ENCODE measurements around the gene UNC80. TPM values are rescaled to one million over a fixed set of nuclear protein-coding genes. Genes with fewer than 3 reads are reported as not detected.

Gene UNC80
- total and polyA plus RNA-seq, 2 of the 13 experiments (the other 11 are each of a cell fraction or from before 2014, with no cell fraction given) = not detected

DNA sequence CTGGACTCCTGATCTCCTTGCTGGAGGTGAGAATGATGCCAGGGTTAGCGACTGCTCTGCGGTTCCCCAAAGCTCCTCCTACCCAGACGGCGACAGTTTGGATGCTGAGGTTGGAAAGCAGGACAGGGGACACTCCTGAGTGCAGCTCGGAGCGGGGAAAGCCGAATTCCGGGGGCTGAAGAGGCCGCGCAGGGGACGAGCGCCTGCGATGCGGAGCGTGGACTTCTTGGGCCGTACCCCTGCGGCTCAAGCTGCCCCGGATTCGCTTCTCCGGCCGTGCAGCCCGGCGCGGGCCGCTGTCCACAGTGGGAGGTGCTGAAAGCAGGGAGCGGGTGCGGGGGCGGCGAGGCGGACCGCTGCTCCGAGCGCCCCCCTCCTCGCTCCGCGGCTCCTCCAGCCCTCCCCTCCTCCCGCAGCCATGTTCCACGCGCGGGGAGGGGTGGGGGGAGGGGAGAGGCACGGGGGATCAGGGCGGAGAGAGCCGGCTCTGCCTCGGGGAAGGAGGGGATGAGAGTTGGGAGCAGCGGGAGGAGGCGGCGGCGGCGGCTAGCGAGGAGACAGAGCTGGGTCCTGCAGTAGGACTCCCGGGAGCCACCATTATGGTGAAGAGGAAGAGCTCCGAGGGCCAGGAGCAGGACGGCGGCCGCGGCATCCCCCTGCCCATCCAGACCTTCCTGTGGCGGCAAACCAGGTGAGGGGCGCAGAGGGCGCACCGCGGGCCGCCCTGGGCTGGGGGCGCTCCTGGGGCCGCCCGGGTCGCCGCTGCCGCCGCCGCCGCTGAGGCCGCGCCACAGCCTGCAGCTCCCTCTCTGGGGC is at the start of gene UNC80 (continued):
- TF ChIP-seq, protein P1, sequence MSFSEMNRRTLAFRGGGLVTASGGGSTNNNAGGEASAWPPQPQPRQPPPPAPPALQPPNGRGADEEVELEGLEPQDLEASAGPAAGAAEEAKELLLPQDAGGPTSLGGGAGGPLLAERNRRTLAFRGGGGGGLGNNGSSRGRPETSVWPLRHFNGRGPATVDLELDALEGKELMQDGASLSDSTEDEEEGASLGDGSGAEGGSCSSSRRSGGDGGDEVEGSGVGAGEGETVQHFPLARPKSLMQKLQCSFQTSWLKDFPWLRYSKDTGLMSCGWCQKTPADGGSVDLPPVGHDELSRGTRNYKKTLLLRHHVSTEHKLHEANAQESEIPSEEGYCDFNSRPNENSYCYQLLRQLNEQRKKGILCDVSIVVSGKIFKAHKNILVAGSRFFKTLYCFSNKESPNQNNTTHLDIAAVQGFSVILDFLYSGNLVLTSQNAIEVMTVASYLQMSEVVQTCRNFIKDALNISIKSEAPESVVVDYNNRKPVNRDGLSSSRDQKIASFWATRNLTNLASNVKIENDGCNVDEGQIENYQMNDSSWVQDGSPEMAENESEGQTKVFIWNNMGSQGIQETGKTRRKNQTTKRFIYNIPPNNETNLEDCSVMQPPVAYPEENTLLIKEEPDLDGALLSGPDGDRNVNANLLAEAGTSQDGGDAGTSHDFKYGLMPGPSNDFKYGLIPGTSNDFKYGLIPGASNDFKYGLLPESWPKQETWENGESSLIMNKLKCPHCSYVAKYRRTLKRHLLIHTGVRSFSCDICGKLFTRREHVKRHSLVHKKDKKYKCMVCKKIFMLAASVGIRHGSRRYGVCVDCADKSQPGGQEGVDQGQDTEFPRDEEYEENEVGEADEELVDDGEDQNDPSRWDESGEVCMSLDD (CRISPR knock-in tag; IDR thresholded peaks at IDR 0.05; ENCODE audit: borderline replicate concordance) = peak; percentile 85
- TF ChIP-seq ZNF768 (CRISPR knock-in tag; IDR thresholded peaks at IDR 0.05) (peak; percentile 90), NFE2 (CRISPR knock-in tag; IDR thresholded peaks at IDR 0.05) (0 out of 2 replicates have a peak, but pooled peaks have one; percentile 44), ZBTB20 (CRISPR knock-in tag; IDR thresholded peaks at IDR 0.05; ENCODE audit: borderline replicate concordance, low read depth) (peak; percentile 90; the same call in 1 of the 2 replicates), SRSF9 (IDR thresholded peaks at IDR 0.05; ENCODE audit: borderline replicate concordance, insufficient read depth, low read depth, low read length, poor library complexity, severe bottlenecking) (no peak), RCOR2 (CRISPR knock-in tag; IDR thresholded peaks at IDR 0.05) (no peak), ZFY (CRISPR knock-in tag; IDR thresholded peaks at IDR 0.05) (peak; percentile 56), ZNF792 (CRISPR knock-in tag; IDR thresholded peaks at IDR 0.05) (peak; percentile 98), GTF3A (CRISPR knock-in tag; conservative IDR thresholded peaks at IDR 0.05) (peak; percentile 88; the same call in 1 of the 2 replicates), ZNF556 (CRISPR knock-in tag; IDR thresholded peaks at IDR 0.05; ENCODE audit: borderline replicate concordance) (peak; percentile 91), SRSF1 (optimal IDR thresholded peaks at IDR 0.05; ENCODE audit: low read depth, low read length) (peak; percentile 59), SNAI1 (CRISPR knock-in tag; IDR thresholded peaks at IDR 0.05; ENCODE audit: borderline replicate concordance) (peak; percentile 96)
- TF ChIP-seq, protein P2, sequence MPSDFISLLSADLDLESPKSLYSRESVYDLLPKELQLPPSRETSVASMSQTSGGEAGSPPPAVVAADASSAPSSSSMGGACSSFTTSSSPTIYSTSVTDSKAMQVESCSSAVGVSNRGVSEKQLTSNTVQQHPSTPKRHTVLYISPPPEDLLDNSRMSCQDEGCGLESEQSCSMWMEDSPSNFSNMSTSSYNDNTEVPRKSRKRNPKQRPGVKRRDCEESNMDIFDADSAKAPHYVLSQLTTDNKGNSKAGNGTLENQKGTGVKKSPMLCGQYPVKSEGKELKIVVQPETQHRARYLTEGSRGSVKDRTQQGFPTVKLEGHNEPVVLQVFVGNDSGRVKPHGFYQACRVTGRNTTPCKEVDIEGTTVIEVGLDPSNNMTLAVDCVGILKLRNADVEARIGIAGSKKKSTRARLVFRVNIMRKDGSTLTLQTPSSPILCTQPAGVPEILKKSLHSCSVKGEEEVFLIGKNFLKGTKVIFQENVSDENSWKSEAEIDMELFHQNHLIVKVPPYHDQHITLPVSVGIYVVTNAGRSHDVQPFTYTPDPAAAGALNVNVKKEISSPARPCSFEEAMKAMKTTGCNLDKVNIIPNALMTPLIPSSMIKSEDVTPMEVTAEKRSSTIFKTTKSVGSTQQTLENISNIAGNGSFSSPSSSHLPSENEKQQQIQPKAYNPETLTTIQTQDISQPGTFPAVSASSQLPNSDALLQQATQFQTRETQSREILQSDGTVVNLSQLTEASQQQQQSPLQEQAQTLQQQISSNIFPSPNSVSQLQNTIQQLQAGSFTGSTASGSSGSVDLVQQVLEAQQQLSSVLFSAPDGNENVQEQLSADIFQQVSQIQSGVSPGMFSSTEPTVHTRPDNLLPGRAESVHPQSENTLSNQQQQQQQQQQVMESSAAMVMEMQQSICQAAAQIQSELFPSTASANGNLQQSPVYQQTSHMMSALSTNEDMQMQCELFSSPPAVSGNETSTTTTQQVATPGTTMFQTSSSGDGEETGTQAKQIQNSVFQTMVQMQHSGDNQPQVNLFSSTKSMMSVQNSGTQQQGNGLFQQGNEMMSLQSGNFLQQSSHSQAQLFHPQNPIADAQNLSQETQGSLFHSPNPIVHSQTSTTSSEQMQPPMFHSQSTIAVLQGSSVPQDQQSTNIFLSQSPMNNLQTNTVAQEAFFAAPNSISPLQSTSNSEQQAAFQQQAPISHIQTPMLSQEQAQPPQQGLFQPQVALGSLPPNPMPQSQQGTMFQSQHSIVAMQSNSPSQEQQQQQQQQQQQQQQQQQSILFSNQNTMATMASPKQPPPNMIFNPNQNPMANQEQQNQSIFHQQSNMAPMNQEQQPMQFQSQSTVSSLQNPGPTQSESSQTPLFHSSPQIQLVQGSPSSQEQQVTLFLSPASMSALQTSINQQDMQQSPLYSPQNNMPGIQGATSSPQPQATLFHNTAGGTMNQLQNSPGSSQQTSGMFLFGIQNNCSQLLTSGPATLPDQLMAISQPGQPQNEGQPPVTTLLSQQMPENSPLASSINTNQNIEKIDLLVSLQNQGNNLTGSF (CRISPR knock-in tag; IDR thresholded peaks at IDR 0.05) = peak; percentile 94
- TF ChIP-seq, protein P3, sequence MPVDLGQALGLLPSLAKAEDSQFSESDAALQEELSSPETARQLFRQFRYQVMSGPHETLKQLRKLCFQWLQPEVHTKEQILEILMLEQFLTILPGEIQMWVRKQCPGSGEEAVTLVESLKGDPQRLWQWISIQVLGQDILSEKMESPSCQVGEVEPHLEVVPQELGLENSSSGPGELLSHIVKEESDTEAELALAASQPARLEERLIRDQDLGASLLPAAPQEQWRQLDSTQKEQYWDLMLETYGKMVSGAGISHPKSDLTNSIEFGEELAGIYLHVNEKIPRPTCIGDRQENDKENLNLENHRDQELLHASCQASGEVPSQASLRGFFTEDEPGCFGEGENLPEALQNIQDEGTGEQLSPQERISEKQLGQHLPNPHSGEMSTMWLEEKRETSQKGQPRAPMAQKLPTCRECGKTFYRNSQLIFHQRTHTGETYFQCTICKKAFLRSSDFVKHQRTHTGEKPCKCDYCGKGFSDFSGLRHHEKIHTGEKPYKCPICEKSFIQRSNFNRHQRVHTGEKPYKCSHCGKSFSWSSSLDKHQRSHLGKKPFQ (CRISPR knock-in tag; IDR thresholded peaks at IDR 0.05; ENCODE audit: insufficient replicate concordance) = peak; percentile 86
